Activated CD4-positive, alpha-beta T cell treated with anti-CD3 and anti-CD28 coated beads, Interleukin-2, amount 50 U/mL, for 4 hours (primary cell): ENCODE data around the gene POF1B.
"Not testable (repeated sequence)": the region's sequence is repeated elsewhere in the genome, so short reads cannot be mapped to it uniquely, and the experiment has no call there.

Experiments used
- DNase-seq, 2 experiments: peaks; one replicate each; pipeline ENCODE4 v3.0.0-alpha.2; 2020

POF1B gene

GRCh38 chrX:85379174-85379907, at the start of gene POF1B:
Gene POF1B (minus strand): TSS chrX:85379665. CDS start chrX:85379454, 211 bp downstream.
- no peak for DNase-seq

GRCh38 chrX:85429066-85429465, 49.6 kb upstream of the POF1B start:
- DNase-seq: no peak

GRCh38 chrX:85419293-85419692, 39.8 kb upstream of the POF1B start:
- DNase-seq: no peak

- DNase-seq: no peak
Observed at GRCh38 chrX:85391878-85392238, 12.4 kb upstream of the POF1B start.

- no peak for DNase-seq
Observed at GRCh38 chrX:85391185-85391877, 11.9 kb upstream of the POF1B start.

GRCh38 chrX:85381602-85382001, 2.1 kb upstream of the POF1B start:
- DNase-seq: no peak

- DNase-seq: no peak
Observed at GRCh38 chrX:85378461-85378860, 1.0 kb downstream of the POF1B start.

GRCh38 chrX:85375333-85375738, 4.1 kb downstream of the POF1B start:
- DNase-seq: no peak

GRCh38 chrX:85365370-85365995, 14.0 kb downstream of the POF1B start:
- DNase-seq: no peak

- DNase-seq: no peak
Observed at GRCh38 chrX:85359051-85359450, 20.4 kb downstream of the POF1B start.

- DNase-seq: no peak
Observed at GRCh38 chrX:85345523-85345922, 33.9 kb downstream of the POF1B start.

- DNase-seq: no peak
Observed at GRCh38 chrX:85327060-85327333, 52.5 kb downstream of the POF1B start.

GRCh38 chrX:85326234-85327059, 53.0 kb downstream of the POF1B start:
- no peak for DNase-seq

GRCh38 chrX:85311348-85311747, 68.1 kb downstream of the POF1B start:
- not testable (repeated sequence) for DNase-seq

- DNase-seq: no peak
Observed at GRCh38 chrX:85309717-85310116, 69.7 kb downstream of the POF1B start.

- no peak for DNase-seq
Observed at GRCh38 chrX:85303544-85303943, 75.9 kb downstream of the POF1B start.

- DNase-seq: no peak
Observed at GRCh38 chrX:85288992-85289723, 90.3 kb downstream of the POF1B start.

GRCh38 chrX:85285286-85285685, 94.2 kb downstream of the POF1B start:
- not testable (repeated sequence) for DNase-seq

GRCh38 chrX:85244450-85245211, 134.8 kb downstream of the POF1B start:
- DNase-seq: no peak

GRCh38 chrX:85243761-85244449, 135.6 kb downstream of the POF1B start, which contains the start of the genes SATL1 and ZNF711:
Gene SATL1 (minus strand): TSS chrX:85243779. CDS start chrX:85108968, 134,811 bp downstream.
Gene ZNF711 (plus strand): TSS chrX:85243991. CDS start chrX:85247573, 3,582 bp downstream.
- DNase-seq: no peak

GRCh38 chrX:85243155-85243554, 136.3 kb downstream of the POF1B start:
- DNase-seq: no peak
